CD14-positive monocyte (primary cell): ENCODE results near the gene CACNA1C. TPM values are rescaled to one million over a fixed set of nuclear protein-coding genes. Genes with fewer than 3 reads are reported as not detected.

Experiments used
- DNase-seq, 3 donors: peaks; one replicate each; pipeline ENCODE4 v3.0.0-alpha.2; 2011 to 2022
- H2AFZ ChIP-seq: 2 replicates; pipeline ENCODE4 v1.6.0; 2012; ENCODE audit warnings: mild to moderate bottlenecking, low read depth, low read length, inconsistent platforms; ENCODE audit not compliant: insufficient read depth, poor library complexity, severe bottlenecking
- H3K27ac ChIP-seq, 2 donors: 1 replicate in 1 of 2; 2 replicates in 1 of 2; pipeline ENCODE4 v1.5.1; 2012 to 2013; ENCODE audit warnings: low read length in 2 of 2, control low read depth in 1 of 2, inconsistent platforms in 1 of 2, low read depth in 1 of 2, mild to moderate bottlenecking in 1 of 2
- H3K27me3 ChIP-seq, 2 donors: one replicate each; pipeline versions ENCODE4 v1.6.0 to v1.6.1; 2011 to 2013; ENCODE audit warnings: low read length in 2 of 2; ENCODE audit not compliant: control insufficient read depth in 2 of 2, insufficient read depth in 2 of 2
- H3K36me3 ChIP-seq, 2 donors: replicated peaks in 1 of 2; 1 replicate in 1 of 2; 2 replicates in 1 of 2; pipeline versions ENCODE4 v1.5.1 to v1.6.1; 2012 to 2013; ENCODE audit warnings: low read length in 2 of 2, control low read depth in 1 of 2, inconsistent platforms in 1 of 2, mild to moderate bottlenecking in 1 of 2; ENCODE audit not compliant: insufficient read depth in 2 of 2, control insufficient read depth in 1 of 2
- H3K4me1 ChIP-seq, 2 donors: 1 replicate in 1 of 2; 2 replicates in 1 of 2; pipeline versions ENCODE4 v1.5.1 to v1.6.1; 2012 to 2013; ENCODE audit warnings: low read length in 2 of 2, control low read depth in 1 of 2, inconsistent platforms in 1 of 2, mild to moderate bottlenecking in 1 of 2, moderate library complexity in 1 of 2; ENCODE audit not compliant: insufficient read depth in 2 of 2, control insufficient read depth in 1 of 2
- H3K4me2 ChIP-seq: replicated peaks from 2 replicates; pipeline ENCODE3; 2012; ENCODE audit warnings: low read length, moderate library complexity, mild to moderate bottlenecking; ENCODE audit not compliant: poor library complexity, severe bottlenecking; ENCODE audit errors: extremely low read depth
- H3K4me3 ChIP-seq, 3 experiments: fragments of 200-600 bp in 1 of 3; sonication (generic) in 1 of 3; replicated peaks in 1 of 3; 1 replicate in 2 of 3; 2 replicates in 1 of 3; pipeline ENCODE4 v1.5.1; 2011 to 2013; ENCODE audit warnings: low read length in 3 of 3, mild to moderate bottlenecking in 3 of 3, control low read depth in 2 of 3, low read depth in 2 of 3, inconsistent platforms in 1 of 3, moderate library complexity in 1 of 3
- H3K79me2 ChIP-seq: 2 replicates; pipeline ENCODE4 v1.6.0; 2012; ENCODE audit warnings: mild to moderate bottlenecking, control low read depth, inconsistent platforms, low read length, moderate library complexity; ENCODE audit not compliant: insufficient read depth
- H3K9ac ChIP-seq: 2 replicates; pipeline ENCODE4 v1.6.0; 2017; ENCODE audit warnings: low read length, mild to moderate bottlenecking; ENCODE audit not compliant: insufficient read depth, poor library complexity, severe bottlenecking
- H3K9me3 ChIP-seq, 2 donors: replicated peaks in 1 of 2; 1 replicate in 1 of 2; 2 replicates in 1 of 2; pipeline versions ENCODE4 v1.5.1 to v1.6.1; 2012 to 2013; ENCODE audit warnings: low read length in 2 of 2, control low read depth in 1 of 2; ENCODE audit not compliant: control insufficient read depth in 1 of 2, insufficient read depth in 1 of 2
- H4K20me1 ChIP-seq: 2 replicates; pipeline ENCODE4 v1.6.0; 2012; ENCODE audit warnings: mild to moderate bottlenecking, low read length, control low read depth, moderate library complexity; ENCODE audit not compliant: insufficient read depth
- H3K27ac Mint-ChIP-seq, 7 donors: one replicate each; pipeline ENCODE4 v1.8.0; 2020; ENCODE audit warnings: mild to moderate bottlenecking in 7 of 7, mixed read lengths in 7 of 7, moderate library complexity in 6 of 7, inconsistent platforms in 2 of 7
- H3K27me3 Mint-ChIP-seq, 3 donors: one replicate each; pipeline ENCODE4 v1.8.0; 2021 to 2022; ENCODE audit warnings: low read depth in 3 of 3, mild to moderate bottlenecking in 3 of 3, mixed read lengths in 3 of 3, moderate library complexity in 3 of 3, inconsistent platforms in 1 of 3
- H3K36me3 Mint-ChIP-seq, 2 donors: one replicate each; pipeline ENCODE4 v1.8.0; 2020; ENCODE audit warnings: mixed read lengths in 2 of 2, inconsistent platforms in 1 of 2, mild to moderate bottlenecking in 1 of 2
- H3K4me1 Mint-ChIP-seq: one replicate; pipeline ENCODE4 v1.8.0; 2020; ENCODE audit warnings: mild to moderate bottlenecking, mixed read lengths
- H3K4me3 Mint-ChIP-seq, 2 donors: one replicate each; pipeline ENCODE4 v1.8.0; 2020; ENCODE audit warnings: mild to moderate bottlenecking in 2 of 2, mixed read lengths in 2 of 2, moderate library complexity in 1 of 2
- H3K9me3 Mint-ChIP-seq, 7 donors: one replicate each; pipeline ENCODE4 v1.8.0; 2020 to 2022; ENCODE audit warnings: mixed read lengths in 7 of 7, mild to moderate bottlenecking in 6 of 7, moderate library complexity in 6 of 7, inconsistent platforms in 2 of 7
- CTCF ChIP-seq: fragments of 200-600 bp; IDR thresholded peaks from one replicate; pipeline ENCODE4 v1.8.0; 2022; ENCODE audit warnings: antibody characterized with exemption, mild to moderate bottlenecking
- WGBS: methylation state at CpG from one replicate; pipeline ENCODE4 v1.1.5; 2013; ENCODE audit warnings: missing lambda C conversion rate; ENCODE audit not compliant: insufficient coverage; 5-methylcytosine and 5-hydroxymethylcytosine counted together
- intact Hi-C, 2 donors: fragments of 100-400 bp; cut with micrococcal nuclease; formaldehyde crosslinking; loops; one replicate each; pipeline versions ENCODE4 v1.15.0 to v1.15.1; 2023
- polyA plus RNA-seq, 3 donors: library from polyadenylated mRNA; depleted of rRNA in 1 of 3; unstranded in 2 of 3; stranded (reverse) in 1 of 3; fragments of 300-500 nt in 2 of 3; fragments of >200 nt in 1 of 3; fragmentation: Illumina TruSeq in 2 of 3; gene quantifications; 1 replicate in 2 of 3; 2 replicates in 1 of 3; pipeline ENCODE4 v1.2.3, GENCODE V29; 2012 to 2021

Gene CACNA1C
- polyA plus RNA-seq, 3 donors = not detected

- Histone ChIP-seq H3K36me3 (no peaks in the 10 kb centered on the region), H3K4me1 (no peaks in the 10 kb centered on the region), H3K79me2 (no peaks in the 10 kb centered on the region), H3K4me3 (no peak overlapping the region), H3K9me3 (no peaks in the 10 kb centered on the region), H3K4me2 (no peak overlapping the region), H2AFZ (no peak overlapping the region), H4K20me1 (no peaks in the 10 kb centered on the region), H3K27me3 (no peaks in the 10 kb centered on the region), H3K9ac (no peak overlapping the region), H3K27ac (no peak overlapping the region)
- H3K27me3 Mint-ChIP-seq = peaks cover 2 to 10% (median 2%) of the 10 kb centered on the region in 3 donors
- peaks cover 0 to 3% (median 0%) of the 10 kb centered on the region in 7 donors for H3K9me3 Mint-ChIP-seq
- intact Hi-C loops = no loop called here
- no peak overlapping the region for H3K27ac Mint-ChIP-seq
- WGBS = 78% methylated on average over 3 of the region's 3 CpGs
- TF ChIP-seq CTCF = no peak
- no peaks in the 10 kb centered on the region for H3K4me1 Mint-ChIP-seq
- H3K36me3 Mint-ChIP-seq = no peaks in the 10 kb centered on the region
- no peak for DNase-seq
- no peak overlapping the region for H3K4me3 Mint-ChIP-seq
Observed at GRCh38 chr12:2466211-2466610, 413.4 kb downstream of the CACNA1C start.

GRCh38 chr12:2467447-2468195 lies 414.8 kb downstream of the CACNA1C start:
- peaks cover 0 to 9% (median 2%) of the 10 kb centered on the region in 3 donors for H3K27me3 Mint-ChIP-seq
- Histone ChIP-seq H3K79me2 (no peaks in the 10 kb centered on the region), H3K9ac (no peak overlapping the region), H3K4me2 (no peak overlapping the region), H3K27me3 (no peaks in the 10 kb centered on the region), H4K20me1 (no peaks in the 10 kb centered on the region), H3K9me3 (no peaks in the 10 kb centered on the region), H3K36me3 (no peaks in the 10 kb centered on the region), H3K27ac (no peak overlapping the region), H2AFZ (no peak overlapping the region), H3K4me1 (no peaks in the 10 kb centered on the region), H3K4me3 (no peak overlapping the region)
- H3K4me1 Mint-ChIP-seq = no peaks in the 10 kb centered on the region
- peaks cover 0 to 2% (median 0%) of the 10 kb centered on the region in 7 donors for H3K9me3 Mint-ChIP-seq
- 95% methylated on average over 13 of the region's 17 CpGs for whole genome bisulfite sequencing
- H3K36me3 Mint-ChIP-seq = no peaks in the 10 kb centered on the region
- DNase-seq = no peak
- no peak overlapping the region for H3K4me3 Mint-ChIP-seq
- intact Hi-C loops = no loop called here
- H3K27ac Mint-ChIP-seq = no peak overlapping the region
- no peak for TF ChIP-seq CTCF
